Measurements from ENCODE around the gene RNASET2.

The RNASET2 gene

DNA sequence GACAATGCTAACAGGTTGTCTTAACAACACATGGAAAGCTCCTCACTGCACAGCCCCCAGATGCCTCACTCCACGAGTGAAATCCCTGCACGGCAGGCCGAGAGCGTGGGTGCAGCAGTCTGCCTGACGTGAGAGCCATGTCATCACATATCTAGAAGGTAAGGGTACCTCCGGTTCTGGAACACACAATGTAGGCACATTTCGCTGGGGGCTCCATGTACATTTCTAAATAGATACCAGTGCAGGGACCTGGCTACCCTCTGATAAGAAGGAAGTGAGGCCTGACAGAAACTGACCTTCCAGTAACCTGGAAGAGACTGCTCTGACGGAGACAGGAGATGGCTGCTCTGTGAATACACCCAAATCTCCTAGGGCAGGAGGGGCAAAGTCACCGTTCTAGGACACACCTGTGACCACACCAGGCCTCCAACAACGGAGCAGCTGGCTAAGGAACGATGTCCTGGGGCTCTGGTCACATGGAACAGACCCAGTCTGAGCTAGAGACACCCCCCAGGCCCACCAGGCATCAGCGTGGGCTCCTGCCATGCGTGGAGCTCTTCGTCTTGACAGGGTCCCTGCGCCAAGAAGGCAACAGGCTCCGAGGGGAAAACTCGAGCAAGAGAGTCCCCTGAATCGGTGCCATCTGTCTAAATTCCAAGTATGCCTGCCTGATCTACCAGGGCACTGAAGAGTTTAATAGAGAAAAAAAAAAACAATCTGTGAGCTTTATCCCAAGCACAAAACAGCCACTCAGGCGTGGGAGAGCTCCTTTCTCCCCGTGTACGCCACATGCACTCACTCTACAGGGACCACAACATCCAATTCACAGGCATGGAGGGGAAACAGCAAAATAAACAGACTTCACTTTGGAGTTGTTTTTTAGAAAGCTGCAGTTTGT is 27.5 kb downstream of the RNASET2 start:
- DNase-seq (ENCODE audit: low read depth), result no peak
- H3K4me3 ChIP-seq (ENCODE audit: low read depth, low read length), result no peak overlapping the region
- TF ChIP-seq, protein P1, sequence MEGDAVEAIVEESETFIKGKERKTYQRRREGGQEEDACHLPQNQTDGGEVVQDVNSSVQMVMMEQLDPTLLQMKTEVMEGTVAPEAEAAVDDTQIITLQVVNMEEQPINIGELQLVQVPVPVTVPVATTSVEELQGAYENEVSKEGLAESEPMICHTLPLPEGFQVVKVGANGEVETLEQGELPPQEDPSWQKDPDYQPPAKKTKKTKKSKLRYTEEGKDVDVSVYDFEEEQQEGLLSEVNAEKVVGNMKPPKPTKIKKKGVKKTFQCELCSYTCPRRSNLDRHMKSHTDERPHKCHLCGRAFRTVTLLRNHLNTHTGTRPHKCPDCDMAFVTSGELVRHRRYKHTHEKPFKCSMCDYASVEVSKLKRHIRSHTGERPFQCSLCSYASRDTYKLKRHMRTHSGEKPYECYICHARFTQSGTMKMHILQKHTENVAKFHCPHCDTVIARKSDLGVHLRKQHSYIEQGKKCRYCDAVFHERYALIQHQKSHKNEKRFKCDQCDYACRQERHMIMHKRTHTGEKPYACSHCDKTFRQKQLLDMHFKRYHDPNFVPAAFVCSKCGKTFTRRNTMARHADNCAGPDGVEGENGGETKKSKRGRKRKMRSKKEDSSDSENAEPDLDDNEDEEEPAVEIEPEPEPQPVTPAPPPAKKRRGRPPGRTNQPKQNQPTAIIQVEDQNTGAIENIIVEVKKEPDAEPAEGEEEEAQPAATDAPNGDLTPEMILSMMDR (IDR thresholded peaks at IDR 0.05; ENCODE audit: insufficient read depth, low read depth, low read length, missing control alignments), result no peak

DNA sequence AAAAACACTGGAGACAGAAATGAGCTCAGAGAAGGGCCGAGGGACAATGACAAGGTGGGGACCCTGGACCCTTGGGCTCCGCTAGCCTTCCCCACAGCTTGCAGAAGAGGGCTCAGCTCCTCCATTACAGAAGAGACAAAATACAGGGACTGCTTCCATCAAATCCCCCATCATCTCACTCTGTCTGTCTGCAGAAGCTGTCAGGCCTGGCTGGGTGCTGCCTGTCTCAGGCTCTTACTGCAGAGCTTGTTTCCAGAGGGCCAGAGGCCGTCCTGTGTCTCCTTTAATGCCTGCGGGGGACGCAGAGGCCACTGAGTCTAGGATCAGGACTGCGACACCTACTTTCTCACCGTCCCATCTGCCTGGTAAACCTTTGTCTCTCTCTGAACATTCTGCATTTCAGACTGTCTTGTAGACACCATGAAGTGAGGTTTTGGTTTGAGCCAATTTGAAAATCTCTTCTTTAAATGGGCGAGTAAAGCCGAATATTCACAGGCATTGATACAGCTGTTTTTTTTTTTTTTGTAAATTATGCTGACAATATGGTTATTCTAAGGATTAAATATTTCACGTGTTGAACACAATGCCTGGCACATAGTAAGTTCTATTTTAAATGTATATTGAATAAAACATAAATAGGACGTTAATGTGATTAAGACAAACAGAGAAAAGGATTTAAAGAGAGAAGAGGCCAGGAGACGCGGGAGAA is 28.3 kb downstream of the RNASET2 start:
- no peak for DNase-seq (ENCODE audit: low read depth)
- TF ChIP-seq, protein P1 (IDR thresholded peaks at IDR 0.05; ENCODE audit: insufficient read depth, low read depth, low read length, missing control alignments), result no peak
- H3K4me3 ChIP-seq (ENCODE audit: low read depth, low read length), result no peak overlapping the region

DNA sequence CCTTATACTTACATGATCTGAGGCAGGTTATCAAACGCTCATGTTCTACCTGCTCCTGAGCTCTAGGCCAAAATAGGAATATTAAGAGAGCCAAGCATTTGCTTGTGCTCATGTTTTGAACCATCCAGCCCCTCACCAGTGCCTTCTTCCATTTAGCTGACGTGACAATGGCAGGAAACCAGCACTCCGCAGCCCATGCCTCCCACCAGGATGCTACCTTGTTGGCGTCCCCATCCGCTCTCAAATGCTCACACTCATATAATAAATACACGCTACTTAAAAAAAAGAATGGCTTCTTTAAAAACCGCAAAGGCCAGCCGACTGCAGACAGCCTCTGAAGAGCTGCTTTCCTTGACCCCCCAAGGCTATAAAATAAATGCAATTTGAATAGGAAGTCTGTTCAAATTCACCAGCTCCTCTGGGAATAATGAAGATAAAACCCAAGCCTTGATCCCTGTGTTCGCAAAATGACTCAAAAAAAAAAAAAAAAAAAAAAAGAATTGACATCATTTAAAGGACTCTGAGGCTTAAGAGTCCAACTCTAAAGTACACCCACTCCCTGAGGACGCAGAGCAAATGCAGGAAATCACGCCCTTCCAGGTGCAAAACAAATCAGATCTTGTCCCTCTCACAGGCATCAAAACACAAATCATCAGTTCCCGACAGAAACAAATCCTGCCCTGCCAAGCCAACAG is 29.0 kb downstream of the RNASET2 start:
- no peak overlapping the region for H3K4me3 ChIP-seq (ENCODE audit: low read depth, low read length)
- DNase-seq (ENCODE audit: low read depth), result no peak
- TF ChIP-seq, protein P1 (IDR thresholded peaks at IDR 0.05; ENCODE audit: insufficient read depth, low read depth, low read length, missing control alignments), result no peak

DNA sequence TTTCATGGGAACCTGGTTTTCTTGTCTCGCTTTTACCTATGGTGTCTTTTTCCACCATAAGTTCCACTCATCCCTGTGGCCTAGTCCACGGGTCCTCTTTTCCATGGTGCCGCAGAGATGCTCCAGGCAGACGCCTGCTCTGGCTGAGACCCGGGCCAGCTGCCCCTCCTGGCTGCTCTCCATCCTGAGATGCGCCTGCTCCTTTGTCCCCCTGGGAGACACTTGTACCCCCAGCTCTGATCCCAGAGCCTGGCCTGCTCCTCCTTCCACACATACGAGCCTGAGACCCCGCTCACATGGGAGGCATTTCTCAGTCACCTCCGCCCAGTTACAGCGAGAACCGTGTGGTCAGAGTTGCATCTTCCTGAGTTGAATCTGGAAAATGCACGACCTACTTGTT is 29.6 kb downstream of the RNASET2 start:
- no peak overlapping the region for H3K4me3 ChIP-seq (ENCODE audit: low read depth, low read length)
- TF ChIP-seq, protein P1 (IDR thresholded peaks at IDR 0.05; ENCODE audit: insufficient read depth, low read depth, low read length, missing control alignments), result no peak
- DNase-seq (ENCODE audit: low read depth), result no peak

DNA sequence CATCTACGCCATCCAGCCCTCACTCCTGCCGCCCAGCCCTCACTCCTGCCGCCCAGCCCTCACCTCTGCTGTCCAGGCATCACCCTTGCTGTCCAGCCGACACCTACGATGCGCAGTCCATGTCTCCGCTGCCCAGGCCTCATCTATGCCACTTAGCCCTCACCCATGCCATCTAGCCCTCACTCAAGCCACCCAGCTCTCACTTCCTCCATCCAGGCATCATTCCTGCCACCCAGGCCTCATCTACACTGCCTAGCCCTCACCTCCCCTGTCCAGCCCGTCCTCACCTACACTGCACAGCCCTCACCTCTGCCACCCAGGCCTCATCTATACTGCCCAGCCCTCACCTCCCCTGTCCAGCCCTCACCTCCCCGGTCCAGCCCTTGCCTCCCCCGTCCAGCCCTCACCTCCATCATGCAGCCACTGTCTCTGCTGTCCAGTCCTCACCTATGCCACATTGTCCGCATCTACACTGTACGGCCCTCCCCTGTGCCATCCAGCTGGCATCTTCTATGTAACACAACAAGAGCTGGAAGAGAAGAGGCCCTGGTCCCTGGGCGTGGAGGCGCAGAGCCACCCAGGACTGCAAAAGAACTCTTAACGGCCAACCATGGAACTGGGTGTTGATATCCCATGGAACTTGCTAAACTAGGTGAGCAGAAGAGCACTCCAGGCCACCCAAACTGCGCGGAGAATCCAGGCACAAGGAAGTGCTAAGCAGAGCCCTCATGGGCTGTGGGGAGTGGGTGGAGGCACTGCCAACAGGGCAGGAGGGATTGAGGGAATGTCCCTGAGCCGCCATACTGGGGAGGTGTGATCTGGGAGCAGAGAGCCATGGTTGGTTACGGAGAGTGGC is 31.0 kb downstream of the RNASET2 start:
- TF ChIP-seq, protein P1 (IDR thresholded peaks at IDR 0.05; ENCODE audit: insufficient read depth, low read depth, low read length, missing control alignments), result no peak
- no peak for DNase-seq (ENCODE audit: low read depth)
- H3K4me3 ChIP-seq (ENCODE audit: low read depth, low read length), result no peak overlapping the region

DNA sequence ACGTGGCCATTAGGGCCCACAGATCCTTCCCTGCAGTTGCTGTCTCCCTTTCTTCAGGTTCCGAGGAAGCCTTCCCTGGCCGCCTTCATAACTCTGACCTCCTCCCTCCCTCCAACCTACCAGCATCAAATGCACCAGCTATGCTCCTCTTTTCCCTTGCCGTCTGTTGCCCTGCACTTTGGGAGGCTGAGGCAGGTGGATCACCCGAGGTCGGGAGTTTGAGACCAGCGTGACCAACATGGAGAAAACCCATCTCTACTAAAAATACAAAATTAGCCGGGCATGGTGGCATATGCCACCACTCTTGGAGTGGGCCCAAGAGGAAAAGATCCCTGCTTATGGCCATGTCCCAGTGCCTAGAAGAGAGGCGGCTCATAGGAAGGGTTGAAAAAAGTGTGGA is 31.8 kb downstream of the RNASET2 start:
- H3K4me3 ChIP-seq (ENCODE audit: low read depth, low read length), result no peak overlapping the region
- no peak for DNase-seq (ENCODE audit: low read depth)
- TF ChIP-seq, protein P1 (IDR thresholded peaks at IDR 0.05; ENCODE audit: insufficient read depth, low read depth, low read length, missing control alignments), result no peak

All from GM12865 (cell line).